H1 (cell line): Measurements from ENCODE around the gene G3BP1. TPM values are rescaled to one million over a fixed set of nuclear protein-coding genes. Genes with fewer than 3 reads are reported as not detected.
A peak's percentile ranks its signal among the peaks of the same experiment; 100 is the strongest.

Experiments used
- CTCF ChIA-PET: fragments of 300-600 bp; sonication (Branson Sonifier 250); formaldehyde crosslinking; loops from one replicate; lab custom pipeline; 2021; ENCODE audit not compliant: partially characterized antibody; lab: Charles Lee
- POLR2A ChIA-PET: fragments of 300-600 bp; sonication (Branson Sonifier 250); formaldehyde crosslinking; loops from one replicate; lab custom pipeline; 2021; ENCODE audit warnings: inconsistent platforms; ENCODE audit not compliant: partially characterized antibody; lab: Charles Lee
- DNase-seq, 2 experiments: peaks; one replicate each; pipeline versions ENCODE4 v3.0.0 to v3.0.0-alpha.2; 2010 to 2022; ENCODE audit warnings: low spot score in 2 of 2, low read depth in 1 of 2, mixed read lengths in 1 of 2
- FAIRE-seq: peaks from 2 replicates; lab custom pipeline; 2011; peaks lifted over from hg19 to GRCh38; lab: Jason Lieb, UNC
- H2AFZ ChIP-seq: 2 replicates; pipeline ENCODE4 v1.8.1; 2012; ENCODE audit warnings: low read length, inconsistent platforms
- H2AK5ac ChIP-seq: 2 replicates; pipeline ENCODE4 v1.6.1; 2013; ENCODE audit warnings: low read depth, low read length
- H2BK120ac ChIP-seq: replicated peaks from 2 replicates; pipeline ENCODE3; 2013; ENCODE audit warnings: low read depth, low read length, inconsistent platforms
- H2BK12ac ChIP-seq: 2 replicates; pipeline ENCODE4 v1.6.1; 2013; ENCODE audit warnings: low read depth, low read length
- H2BK15ac ChIP-seq: 2 replicates; pipeline ENCODE4 v1.6.1; 2013; ENCODE audit warnings: low read length
- H2BK20ac ChIP-seq: 2 replicates; pipeline ENCODE4 v1.6.1; 2013; ENCODE audit warnings: low read length
- H2BK5ac ChIP-seq: 2 replicates; pipeline ENCODE4 v1.6.1; 2013; ENCODE audit warnings: low read depth, low read length
- H3K14ac ChIP-seq: 2 replicates; pipeline ENCODE4 v1.6.1; 2013; ENCODE audit warnings: inconsistent platforms; ENCODE audit not compliant: insufficient read length
- H3K18ac ChIP-seq: 2 replicates; pipeline ENCODE4 v1.6.1; 2013; ENCODE audit warnings: low read length; ENCODE audit errors: extremely low read depth
- H3K23ac ChIP-seq: 2 replicates; pipeline ENCODE4 v1.6.1; 2013; ENCODE audit warnings: inconsistent platforms; ENCODE audit not compliant: insufficient read length
- H3K23me2 ChIP-seq: 2 replicates; pipeline ENCODE4 v1.6.1; 2013; ENCODE audit warnings: low read depth, low read length
- H3K27ac ChIP-seq: 2 replicates; pipeline ENCODE4 v1.6.1; 2011; ENCODE audit warnings: low read depth, low read length, inconsistent platforms
- H3K27me3 ChIP-seq, 4 experiments: replicated peaks in 1 of 4; 1 replicate in 1 of 4; 2 replicates in 3 of 4; pipeline versions ENCODE4 v1.6.1 to v1.8.1; 2011 to 2013; ENCODE audit warnings: low read length in 3 of 4, mild to moderate bottlenecking in 3 of 4, inconsistent platforms in 2 of 4, mixed read lengths in 2 of 4, moderate library complexity in 1 of 4; ENCODE audit not compliant: control insufficient read depth in 3 of 4, insufficient read depth in 3 of 4; ENCODE audit errors: extremely low read depth in 1 of 4
- H3K36me3 ChIP-seq, 4 experiments: 2 replicates each; pipeline versions ENCODE4 v1.6.1 to v1.8.1; 2011 to 2013; ENCODE audit warnings: mild to moderate bottlenecking in 4 of 4, low read length in 3 of 4, moderate library complexity in 2 of 4, control low read depth in 1 of 4, inconsistent platforms in 1 of 4; ENCODE audit not compliant: insufficient read depth in 4 of 4, control insufficient read depth in 2 of 4
- H3K4ac ChIP-seq: replicated peaks from 2 replicates; pipeline ENCODE3; 2013; ENCODE audit warnings: low read length, low read depth, mixed read lengths, inconsistent platforms; ENCODE audit not compliant: insufficient read length
- H3K4me1 ChIP-seq, 4 experiments: replicated peaks in 1 of 4; 1 replicate in 1 of 4; 2 replicates in 3 of 4; pipeline versions ENCODE4 v1.6.1 to v1.8.1; 2011 to 2013; ENCODE audit warnings: low read length in 3 of 4, inconsistent platforms in 2 of 4, mixed read lengths in 1 of 4; ENCODE audit not compliant: insufficient read depth in 4 of 4, control insufficient read depth in 3 of 4
- H3K4me2 ChIP-seq, 2 experiments: 2 replicates each; pipeline versions ENCODE4 v1.6.1 to v1.8.1; 2011 to 2013; ENCODE audit warnings: low read depth in 2 of 2, low read length in 2 of 2, control low read depth in 1 of 2, inconsistent platforms in 1 of 2, mild to moderate bottlenecking in 1 of 2; ENCODE audit not compliant: insufficient read depth in 1 of 2
- H3K4me3 ChIP-seq, 4 experiments: fragments of 200-600, 300-600 bp in 1 of 4; sonication (generic), shearing (Covaris generic), sonication (Bioruptor Twin) in 1 of 4; 2 replicates each; pipeline versions ENCODE4 v1.5.1 to v1.8.1; 2011 to 2016; ENCODE audit warnings: low read length in 4 of 4, low read depth in 3 of 4, control low read depth in 2 of 4, inconsistent platforms in 2 of 4, mild to moderate bottlenecking in 2 of 4, mixed read lengths in 1 of 4, moderate library complexity in 1 of 4; ENCODE audit not compliant: insufficient read depth in 2 of 4; ENCODE audit errors: extremely low read depth in 1 of 4
- H3K56ac ChIP-seq: replicated peaks from 2 replicates; pipeline ENCODE3; 2013; ENCODE audit warnings: low read depth, mild to moderate bottlenecking, mixed read lengths, low read length, inconsistent platforms; ENCODE audit not compliant: insufficient read length
- H3K79me1 ChIP-seq: 2 replicates; pipeline ENCODE4 v1.6.1; 2013; ENCODE audit warnings: low read depth, low read length, control low read depth
- H3K79me2 ChIP-seq, 2 experiments: 2 replicates each; pipeline versions ENCODE4 v1.6.1 to v1.8.1; 2012 to 2013; ENCODE audit warnings: low read length in 2 of 2, mild to moderate bottlenecking in 2 of 2, inconsistent platforms in 1 of 2; ENCODE audit not compliant: insufficient read depth in 2 of 2, control insufficient read depth in 1 of 2
- H3K9ac ChIP-seq, 4 experiments: replicated peaks in 1 of 4; 1 replicate in 1 of 4; 2 replicates in 3 of 4; pipeline versions ENCODE4 v1.6.1 to v1.8.1; 2011 to 2013; ENCODE audit warnings: low read depth in 3 of 4, low read length in 3 of 4, control low read depth in 2 of 4, mild to moderate bottlenecking in 2 of 4, moderate library complexity in 2 of 4, inconsistent platforms in 1 of 4; ENCODE audit errors: extremely low read depth in 1 of 4
- H3K9me3 ChIP-seq, 2 experiments: 2 replicates each; pipeline versions ENCODE4 v1.6.1 to v1.8.1; 2012 to 2013; ENCODE audit warnings: mild to moderate bottlenecking in 2 of 2, moderate library complexity in 2 of 2, control low read depth in 1 of 2, inconsistent platforms in 1 of 2, low read depth in 1 of 2, low read length in 1 of 2, mixed read lengths in 1 of 2; ENCODE audit not compliant: insufficient read depth in 2 of 2
- H4K20me1 ChIP-seq, 2 experiments: replicated peaks in 1 of 2; 2 replicates each; pipeline versions ENCODE3 to v1.8.1; 2011 to 2013; ENCODE audit warnings: inconsistent platforms in 2 of 2, low read length in 2 of 2, mild to moderate bottlenecking in 1 of 2; ENCODE audit not compliant: insufficient read depth in 2 of 2, control insufficient read depth in 1 of 2
- H4K5ac ChIP-seq: 2 replicates; pipeline ENCODE4 v1.6.1; 2013; ENCODE audit warnings: low read length, low read depth, mixed read lengths, inconsistent platforms; ENCODE audit not compliant: insufficient read length
- H4K8ac ChIP-seq: 2 replicates; pipeline ENCODE4 v1.8.0; 2013; ENCODE audit warnings: mild to moderate bottlenecking, moderate library complexity, low read length, inconsistent platforms; ENCODE audit not compliant: insufficient read depth; ENCODE audit errors: extremely low read depth
- H4K91ac ChIP-seq: replicated peaks from 2 replicates; pipeline ENCODE3; 2013; ENCODE audit warnings: low read length, mixed read lengths, inconsistent platforms; ENCODE audit not compliant: insufficient read length
- ASH2L ChIP-seq: fragments of 200-600, 300-600 bp; sonication (generic); IDR thresholded peaks from one replicate; pipeline ENCODE4 v1.7.1; 2017; ENCODE audit warnings: low read length
- CTCF ChIP-seq, 3 experiments: IDR thresholded peaks; 1 replicate in 2 of 3; 2 replicates in 1 of 3; pipeline versions ENCODE4 v1.5.1 to v1.6.1; 2011; ENCODE audit warnings: low read length in 3 of 3, mild to moderate bottlenecking in 3 of 3, inconsistent platforms in 2 of 3, low read depth in 1 of 3, moderate library complexity in 1 of 3; ENCODE audit not compliant: insufficient read depth in 1 of 3; ENCODE audit errors: control extremely low read depth in 1 of 3
- EZH2 ChIP-seq: fragments of 200-600 bp; sonication (generic); IDR thresholded peaks from 2 replicates; pipeline ENCODE4 v1.7.1; 2012; ENCODE audit warnings: low read depth, mild to moderate bottlenecking, moderate library complexity, low read length, inconsistent platforms; ENCODE audit not compliant: severe bottlenecking
- GABPA ChIP-seq: IDR thresholded peaks from 2 replicates; pipeline ENCODE4 v1.6.1; 2011; ENCODE audit warnings: mild to moderate bottlenecking, low read length, moderate library complexity, borderline replicate concordance; ENCODE audit not compliant: insufficient read depth
- HDAC6 ChIP-seq: IDR thresholded peaks from one replicate; pipeline ENCODE4 v1.7.1; 2012; ENCODE audit warnings: low read depth, mild to moderate bottlenecking, inconsistent platforms, low read length, moderate library complexity
- JUND ChIP-seq: IDR thresholded peaks from 2 replicates; pipeline ENCODE4 v1.6.1; 2011; ENCODE audit warnings: mild to moderate bottlenecking, improper control_type of control experiment, low read length
- SP1 ChIP-seq: IDR thresholded peaks from 2 replicates; pipeline ENCODE4 v1.6.1; 2011; ENCODE audit warnings: low read depth, low read length
- SUZ12 ChIP-seq: fragments of 200-600 bp; sonication (generic); IDR thresholded peaks from 2 replicates; pipeline ENCODE4 v1.6.1; 2012; ENCODE audit warnings: mild to moderate bottlenecking, inconsistent platforms, low read length, moderate library complexity, mixed read lengths
- WGBS, 2 experiments: shearing (Covaris generic) in 1 of 2; methylation state at CpG; one replicate each; pipeline versions ENCODE4 v1.1.6 to v1.1.7; 2013 to 2015; ENCODE audit warnings: low lambda C conversion rate in 2 of 2, mixed read lengths in 2 of 2, inconsistent platforms in 1 of 2, low coverage in 1 of 2, missing lambda C conversion rate in 1 of 2; ENCODE audit not compliant: insufficient replicate concordance in 2 of 2, insufficient coverage in 1 of 2, insufficient read length in 1 of 2; ENCODE audit errors: extremely low coverage in 1 of 2, missing lambda C conversion rate in 1 of 2; 5-methylcytosine and 5-hydroxymethylcytosine counted together
- polyA plus RNA-seq, 7 experiments: library from polyadenylated mRNA; depleted of rRNA in 3 of 7; stranded (reverse) in 5 of 7; unstranded in 2 of 7; fragments of >200 nt in 5 of 7; fragments of 200-250 nt in 2 of 7; gene quantifications; 1 replicate in 5 of 7; 2 replicates in 1 of 7; 4 replicates in 1 of 7; pipeline versions ENCODE4 v1.2.1 to v1.2.3, GENCODE V29; 2011 to 2013; ENCODE audit warnings: missing spikeins in 2 of 7, mixed read lengths in 2 of 7
- total RNA-seq: library from RNA; stranded (reverse); fragmentation: NEBNext Ultra II Directional; extraction: Animal tissue kit (Norgen Biotek cat#: 25700); gene quantifications from 2 replicates; pipeline ENCODE4 v1.2.1, GENCODE V29; 2021
- TF ChIP-seq, protein P1 (sequence below): IDR thresholded peaks from 2 replicates; pipeline ENCODE4 v1.6.1; 2011; ENCODE audit warnings: low read depth, mild to moderate bottlenecking, low read length; ENCODE audit not compliant: insufficient read depth

G3BP1 gene
- total and polyA plus RNA-seq, 2 of the 8 experiments (the other 6 are each of a cell fraction or from before 2014, with no cell fraction given), result 71.2 to 516 TPM

GRCh38 chr5:151755383-151755782 lies 16.4 kb upstream of the G3BP1 start:
- Histone ChIP-seq H4K8ac (no peak overlapping the region), H2BK20ac (no peak overlapping the region), H3K4ac (no peak overlapping the region), H3K4me3 (no peak overlapping the region), H2BK15ac (no peak overlapping the region), H3K23me2 (peaks cover 6% of the 10 kb centered on the region), H3K4me2 (peak overlapping the region; percentile 9 to 14; a peak in 2 of 4 replicates), H3K14ac (no peak overlapping the region), H4K91ac (no peak overlapping the region), H3K27ac (no peak overlapping the region), H2BK12ac (no peak overlapping the region), H3K9ac (peak overlapping the region in 1 of 4 experiments; percentile 14; a peak in 1 of 7 replicates), H3K36me3 (peaks cover 0 to 8% (median 0%) of the 10 kb centered on the region in 4 experiments; a peak in 1 of 8 replicates), H3K18ac (no peak overlapping the region), H3K56ac (no peak overlapping the region), H3K79me1 (no peaks in the 10 kb centered on the region), H3K9me3 (no peaks in the 10 kb centered on the region), H2AK5ac (no peak overlapping the region), H4K20me1 (no peaks in the 10 kb centered on the region), H2AFZ (no peak overlapping the region), H2BK120ac (no peak overlapping the region), H3K4me1 (peaks cover 5 to 14% (median 7%) of the 10 kb centered on the region in 4 experiments), H3K23ac (no peak overlapping the region), H4K5ac (no peak overlapping the region), H3K27me3 (no peaks in the 10 kb centered on the region), H2BK5ac (no peak overlapping the region), H3K79me2 (no peaks in the 10 kb centered on the region)
- CTCF ChIA-PET, result interaction anchor here (1.1 to 38.0 kb wide), 4 partner anchors 12 to 91 kb away, joined by 4 to 991 read pairs (median 21); no protein-coding TSS in a partner anchor
- DNase-seq (no peak), FAIRE-seq (no peak)
- 86% methylated on average over 3 of the region's 3 CpGs; no CpG with 5 or more reads in 1 of the 2 experiments for WGBS, 2 experiments
- POLR2A ChIA-PET, result interaction anchor here (0.9 to 19.5 kb wide), 3 partner anchors 11 to 23 kb away, joined by 3 to 182 read pairs (median 8); partner anchors contain the start of gene G3BP1
- TF ChIP-seq JUND, result no peak
- TF ChIP-seq ASH2L, result peak; percentile 35
- no peak for TF ChIP-seq HDAC6
- no peak for TF ChIP-seq CTCF (IDR thresholded peaks at IDR 0.05; ENCODE audit: control extremely low read depth in 1 of 3, insufficient read depth in 1 of 3, low read depth in 1 of 3, low read length in 3 of 3)
- TF ChIP-seq EZH2, result no peak
- no peak for TF ChIP-seq SUZ12
- TF ChIP-seq GABPA, result no peak
- 0 out of 2 replicates have a peak, but pooled peaks have one; percentile 24 for TF ChIP-seq SP1
- TF ChIP-seq, protein P1, sequence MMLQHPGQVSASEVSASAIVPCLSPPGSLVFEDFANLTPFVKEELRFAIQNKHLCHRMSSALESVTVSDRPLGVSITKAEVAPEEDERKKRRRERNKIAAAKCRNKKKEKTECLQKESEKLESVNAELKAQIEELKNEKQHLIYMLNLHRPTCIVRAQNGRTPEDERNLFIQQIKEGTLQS, result no peak
